OCI-LY1 (cell line): ENCODE results near the gene DGKB.

Source experiments
- H2AFZ ChIP-seq: fragments of 200-600 bp; sonication (generic), shearing (Covaris generic); 2 replicates; pipeline ENCODE4 v1.6.0; 2014; ENCODE audit warnings: antibody characterized with exemption, mild to moderate bottlenecking, low read length
- H3F3A ChIP-seq: fragments of 200-600 bp; sonication (generic), shearing (Covaris generic); 2 replicates; pipeline ENCODE4 v1.6.0; 2014; ENCODE audit warnings: mild to moderate bottlenecking, antibody characterized with exemption, low read length, moderate library complexity; ENCODE audit not compliant: insufficient read depth
- H3K27ac ChIP-seq: fragments of 200-600 bp; sonication (generic); 2 replicates; pipeline ENCODE4 v1.5.1; 2014; ENCODE audit warnings: low read length, mixed run types, mild to moderate bottlenecking, low read depth; ENCODE audit not compliant: poor library complexity, severe bottlenecking
- H3K27me3 ChIP-seq: fragments of 200-600 bp; sonication (generic); 2 replicates; pipeline ENCODE4 v1.6.0; 2014; ENCODE audit warnings: antibody characterized with exemption, mild to moderate bottlenecking, low read length, moderate library complexity; ENCODE audit not compliant: insufficient read depth
- H3K36me3 ChIP-seq: fragments of 200-600 bp; sonication (generic); 2 replicates; pipeline ENCODE4 v1.6.1; 2014; ENCODE audit warnings: mild to moderate bottlenecking, antibody characterized with exemption, low read length, moderate library complexity, mixed read lengths; ENCODE audit not compliant: insufficient read depth
- H3K4me1 ChIP-seq: fragments of 200-600 bp; sonication (generic); 2 replicates; pipeline ENCODE4 v1.5.1; 2014; ENCODE audit warnings: mild to moderate bottlenecking, low read length, moderate library complexity; ENCODE audit not compliant: insufficient read depth, severe bottlenecking
- H3K4me2 ChIP-seq: fragments of 200-600 bp; sonication (generic), shearing (Covaris generic); 2 replicates; pipeline ENCODE4 v1.6.1; 2014; ENCODE audit warnings: low read length
- H3K4me3 ChIP-seq: fragments of 200-600 bp; sonication (generic); 2 replicates; pipeline ENCODE4 v1.5.1; 2014; ENCODE audit warnings: low read length, low read depth, mild to moderate bottlenecking, mixed read lengths; ENCODE audit not compliant: poor library complexity, severe bottlenecking
- H3K79me2 ChIP-seq: fragments of 200-600 bp; shearing (Covaris generic); 2 replicates; pipeline ENCODE4 v1.6.1; 2016; ENCODE audit warnings: mixed run types, low read length, mixed read lengths; ENCODE audit not compliant: insufficient read depth
- H3K9ac ChIP-seq: fragments of 200-600 bp; sonication (generic), shearing (Covaris generic); 2 replicates; pipeline ENCODE4 v1.6.1; 2014; ENCODE audit warnings: mild to moderate bottlenecking, low read length, mixed read lengths
- H3K9me2 ChIP-seq: fragments of 200-600 bp; sonication (generic), shearing (Covaris generic); 2 replicates; pipeline ENCODE4 v1.6.1; 2014; ENCODE audit warnings: low read depth, mild to moderate bottlenecking, low read length, mixed read lengths
- H3K9me3 ChIP-seq: fragments of 200-600 bp; shearing (Covaris generic); 2 replicates; pipeline ENCODE4 v1.6.1; 2014; ENCODE audit warnings: low read length, mixed read lengths
- H4K20me1 ChIP-seq: fragments of 200-600 bp; sonication (generic), shearing (Covaris generic); 2 replicates; pipeline ENCODE4 v1.6.0; 2016; ENCODE audit warnings: mild to moderate bottlenecking, low read length; ENCODE audit not compliant: insufficient read depth
- EZH2 ChIP-seq: fragments of 200-600 bp; sonication (generic), shearing (Covaris generic); IDR thresholded peaks from 2 replicates; pipeline ENCODE4 v1.8.0; 2017; ENCODE audit warnings: borderline replicate concordance, mixed run types, mild to moderate bottlenecking, antibody characterized with exemption, low read length, moderate library complexity, mixed read lengths
- TF ChIP-seq, protein P1 (sequence below): fragments of 200-600 bp; sonication (generic), shearing (Covaris generic); IDR thresholded peaks from 2 replicates; pipeline ENCODE4 v1.5.1; 2017; ENCODE audit warnings: mild to moderate bottlenecking, antibody characterized with exemption, low read length, moderate library complexity, mixed read lengths

DGKB gene

DNA sequence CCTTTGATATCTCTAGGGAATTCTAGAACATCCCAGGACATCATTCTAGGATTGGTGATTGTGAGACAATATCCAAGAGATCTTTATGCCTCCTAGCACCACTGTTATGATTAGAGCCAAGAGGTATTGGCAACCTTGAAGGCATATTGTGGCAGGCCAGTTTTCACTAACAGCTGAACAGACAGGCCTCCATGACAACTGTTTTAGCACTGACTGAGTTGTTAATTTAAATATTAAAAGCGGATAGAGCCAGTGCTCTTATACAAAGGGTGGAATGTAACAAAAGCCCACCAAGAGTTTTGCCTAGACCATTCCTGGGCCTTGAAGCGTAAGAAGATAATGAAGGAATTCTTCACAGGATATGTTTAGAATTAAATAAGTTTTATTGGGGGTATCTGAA, 131.9 kb downstream of the DGKB start:
- Histone ChIP-seq H3K9ac (no peak overlapping the region), H3K9me2 (no peaks in the 10 kb centered on the region), H3K4me3 (no peak overlapping the region), H3K4me1 (no peaks in the 10 kb centered on the region), H3K4me2 (no peak overlapping the region), H3K27me3 (no peaks in the 10 kb centered on the region), H3K9me3 (no peaks in the 10 kb centered on the region), H3K27ac (no peak overlapping the region), H2AFZ (no peak overlapping the region), H4K20me1 (no peaks in the 10 kb centered on the region), H3K36me3 (no peaks in the 10 kb centered on the region), H3K79me2 (no peaks in the 10 kb centered on the region), H3F3A (no peaks in the 10 kb centered on the region)
- TF ChIP-seq, protein P1, sequence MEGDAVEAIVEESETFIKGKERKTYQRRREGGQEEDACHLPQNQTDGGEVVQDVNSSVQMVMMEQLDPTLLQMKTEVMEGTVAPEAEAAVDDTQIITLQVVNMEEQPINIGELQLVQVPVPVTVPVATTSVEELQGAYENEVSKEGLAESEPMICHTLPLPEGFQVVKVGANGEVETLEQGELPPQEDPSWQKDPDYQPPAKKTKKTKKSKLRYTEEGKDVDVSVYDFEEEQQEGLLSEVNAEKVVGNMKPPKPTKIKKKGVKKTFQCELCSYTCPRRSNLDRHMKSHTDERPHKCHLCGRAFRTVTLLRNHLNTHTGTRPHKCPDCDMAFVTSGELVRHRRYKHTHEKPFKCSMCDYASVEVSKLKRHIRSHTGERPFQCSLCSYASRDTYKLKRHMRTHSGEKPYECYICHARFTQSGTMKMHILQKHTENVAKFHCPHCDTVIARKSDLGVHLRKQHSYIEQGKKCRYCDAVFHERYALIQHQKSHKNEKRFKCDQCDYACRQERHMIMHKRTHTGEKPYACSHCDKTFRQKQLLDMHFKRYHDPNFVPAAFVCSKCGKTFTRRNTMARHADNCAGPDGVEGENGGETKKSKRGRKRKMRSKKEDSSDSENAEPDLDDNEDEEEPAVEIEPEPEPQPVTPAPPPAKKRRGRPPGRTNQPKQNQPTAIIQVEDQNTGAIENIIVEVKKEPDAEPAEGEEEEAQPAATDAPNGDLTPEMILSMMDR: no peak
- TF ChIP-seq EZH2: no peak

DNA sequence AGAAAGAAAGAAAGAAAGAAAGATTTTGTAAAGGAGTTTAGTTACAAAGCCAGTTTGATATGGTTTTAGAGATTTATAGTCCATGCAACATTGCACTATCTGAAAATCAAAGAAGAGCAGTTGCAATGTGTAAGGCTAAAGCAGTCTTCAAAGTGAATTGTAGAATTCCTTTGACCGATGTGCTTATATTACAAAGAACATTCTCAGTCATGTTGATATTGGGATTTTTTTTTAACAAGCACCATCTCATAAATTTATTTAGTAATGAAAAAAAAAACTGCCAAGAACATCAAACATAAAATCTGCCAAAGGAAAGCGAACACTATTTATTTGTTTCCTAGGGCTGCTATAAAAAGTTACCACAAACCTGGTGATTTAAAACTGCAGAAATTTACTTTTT, 133.3 kb downstream of the DGKB start:
- Histone ChIP-seq H3K27me3 (no peaks in the 10 kb centered on the region), H3K9me2 (no peaks in the 10 kb centered on the region), H3K9ac (no peak overlapping the region), H3K27ac (no peak overlapping the region), H3K36me3 (no peaks in the 10 kb centered on the region), H2AFZ (no peak overlapping the region), H3F3A (no peaks in the 10 kb centered on the region), H3K9me3 (no peaks in the 10 kb centered on the region), H3K4me3 (no peak overlapping the region), H4K20me1 (no peaks in the 10 kb centered on the region), H3K4me2 (no peak overlapping the region), H3K4me1 (no peaks in the 10 kb centered on the region), H3K79me2 (no peaks in the 10 kb centered on the region)
- TF ChIP-seq, protein P1: no peak

DNA sequence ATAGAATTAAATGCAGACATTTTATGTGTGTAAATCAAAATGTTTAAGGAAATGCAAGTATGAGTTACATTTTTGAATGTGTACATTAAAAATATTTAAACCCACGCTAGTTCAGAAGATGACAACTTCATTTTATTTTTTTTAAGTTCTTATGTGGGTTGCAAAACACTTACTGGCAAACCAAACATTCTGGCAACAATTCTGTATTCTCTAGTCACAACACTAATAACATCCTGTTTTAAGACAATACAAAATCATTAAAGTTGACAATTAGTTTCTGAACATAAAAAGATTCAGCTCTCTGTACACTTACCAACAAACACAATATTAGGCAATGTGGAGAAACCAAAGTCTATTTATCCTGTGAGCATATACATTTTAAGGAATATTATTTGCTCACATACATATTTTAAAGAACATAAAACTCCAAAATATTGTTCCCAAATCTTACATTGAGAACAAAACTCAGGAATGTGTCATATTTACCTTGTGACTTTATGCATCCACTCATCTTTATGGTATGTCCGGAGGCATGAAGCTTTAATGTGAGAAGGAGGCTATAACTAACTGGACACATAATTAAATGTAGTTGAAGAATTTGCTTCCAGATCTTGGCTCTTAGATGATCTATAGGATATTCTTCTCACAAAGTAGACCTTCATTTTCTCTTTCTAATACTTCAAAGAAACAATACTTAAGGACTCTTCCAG, 134.7 kb downstream of the DGKB start:
- H3K9me3 ChIP-seq: no peaks in the 10 kb centered on the region
- no peak overlapping the region for H3K27ac ChIP-seq
- H4K20me1 ChIP-seq: no peaks in the 10 kb centered on the region
- H3K4me3 ChIP-seq: no peak overlapping the region
- H3K79me2 ChIP-seq: no peaks in the 10 kb centered on the region
- no peaks in the 10 kb centered on the region for H3K4me1 ChIP-seq
- H3K27me3 ChIP-seq: no peaks in the 10 kb centered on the region
- TF ChIP-seq EZH2: no peak
- TF ChIP-seq, protein P1: no peak
- no peak overlapping the region for H3K9ac ChIP-seq
- H3K9me2 ChIP-seq: no peaks in the 10 kb centered on the region
- no peak overlapping the region for H3K4me2 ChIP-seq
- H3F3A ChIP-seq: no peaks in the 10 kb centered on the region
- no peaks in the 10 kb centered on the region for H3K36me3 ChIP-seq
- H2AFZ ChIP-seq: no peak overlapping the region
